Endothelial cell (in vitro differentiated cells): ENCODE data around the gene SGPP2. TPM values are rescaled to one million over a fixed set of nuclear protein-coding genes. Genes with fewer than 3 reads are reported as not detected.
A peak's percentile ranks its signal among the peaks of the same experiment; 100 is the strongest.

Experiments
- DNase-seq: peaks from one replicate; pipeline ENCODE4 v3.0.0; 2021; ENCODE audit warnings: low spot score
- H3K27ac Mint-ChIP-seq: one replicate; pipeline ENCODE4 v1.8.0; 2021; ENCODE audit warnings: mixed read lengths, inconsistent platforms; ENCODE audit not compliant: unreplicated experiment
- H3K27me3 Mint-ChIP-seq: one replicate; pipeline ENCODE4 v1.8.0; 2021; ENCODE audit warnings: mild to moderate bottlenecking, moderate library complexity, mixed read lengths, inconsistent platforms; ENCODE audit not compliant: unreplicated experiment
- H3K36me3 Mint-ChIP-seq: one replicate; pipeline ENCODE4 v1.8.0; 2021; ENCODE audit warnings: mild to moderate bottlenecking, low read depth, mixed read lengths, inconsistent platforms; ENCODE audit not compliant: unreplicated experiment
- H3K4me1 Mint-ChIP-seq: one replicate; pipeline ENCODE4 v1.8.0; 2021; ENCODE audit warnings: mild to moderate bottlenecking, mixed read lengths, inconsistent platforms; ENCODE audit not compliant: unreplicated experiment
- H3K4me3 Mint-ChIP-seq: one replicate; pipeline ENCODE4 v1.8.0; 2021; ENCODE audit warnings: mild to moderate bottlenecking, mixed read lengths, inconsistent platforms; ENCODE audit not compliant: unreplicated experiment
- H3K9me3 Mint-ChIP-seq: one replicate; pipeline ENCODE4 v1.8.0; 2021; ENCODE audit warnings: mixed read lengths, inconsistent platforms; ENCODE audit not compliant: unreplicated experiment
- total RNA-seq: library from RNA; stranded (reverse); fragmentation: NEBNext Ultra II Directional; extraction: Animal tissue kit (Norgen Biotek cat#: 25700); gene quantifications from one replicate; pipeline ENCODE4 v1.2.1, GENCODE V29; 2021; ENCODE audit not compliant: unreplicated experiment
- TF ChIP-seq, protein P1 (sequence below): fragments of 200-600 bp; sonication (generic); IDR thresholded peaks from one replicate; pipeline ENCODE4 v1.5.0; 2021; ENCODE audit warnings: antibody characterized with exemption; ENCODE audit not compliant: unreplicated experiment

SGPP2 gene
- total RNA-seq, 1 donor from 2014 or later = not detected

DNA sequence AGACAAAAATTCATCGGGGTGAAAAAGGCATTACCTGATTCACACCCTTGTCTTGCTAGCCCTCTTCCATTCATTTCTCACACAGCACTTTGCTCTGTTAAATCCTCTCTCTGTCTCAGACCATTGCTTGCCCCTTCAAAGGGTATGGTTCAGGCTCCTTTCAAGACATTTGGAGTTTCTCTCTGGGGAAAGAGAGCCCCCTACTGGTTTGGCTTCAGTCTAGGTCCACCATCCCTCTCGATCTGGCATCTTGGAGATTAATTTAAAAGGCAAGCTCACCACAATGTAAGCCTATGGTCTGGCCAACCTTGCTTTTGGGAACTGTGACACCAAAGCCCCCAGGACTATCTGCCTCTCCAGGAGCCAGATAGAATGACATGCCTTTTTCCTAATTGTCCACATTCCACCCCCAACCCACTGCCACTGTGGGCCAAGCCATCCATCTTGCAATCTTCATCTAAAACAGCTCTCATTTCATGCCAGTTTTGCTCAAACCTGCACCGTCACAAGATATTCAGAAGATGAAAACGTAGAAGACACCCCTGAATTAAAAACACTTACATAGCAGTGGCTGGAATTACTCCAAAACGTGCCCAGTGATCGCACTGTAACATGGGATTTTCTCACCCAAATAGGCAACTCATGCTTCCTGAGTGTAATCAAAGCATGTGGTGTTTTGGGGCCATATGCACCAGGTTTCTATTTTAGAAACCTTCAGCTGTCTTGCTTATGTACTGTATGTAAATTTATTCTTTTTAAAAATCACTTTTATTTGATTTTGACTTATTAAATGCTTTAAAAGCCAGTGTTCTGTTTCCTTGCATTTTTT, 137.7 kb downstream of the SGPP2 start:
- no peaks in the 10 kb centered on the region for H3K4me1 Mint-ChIP-seq
- TF ChIP-seq, protein P1, sequence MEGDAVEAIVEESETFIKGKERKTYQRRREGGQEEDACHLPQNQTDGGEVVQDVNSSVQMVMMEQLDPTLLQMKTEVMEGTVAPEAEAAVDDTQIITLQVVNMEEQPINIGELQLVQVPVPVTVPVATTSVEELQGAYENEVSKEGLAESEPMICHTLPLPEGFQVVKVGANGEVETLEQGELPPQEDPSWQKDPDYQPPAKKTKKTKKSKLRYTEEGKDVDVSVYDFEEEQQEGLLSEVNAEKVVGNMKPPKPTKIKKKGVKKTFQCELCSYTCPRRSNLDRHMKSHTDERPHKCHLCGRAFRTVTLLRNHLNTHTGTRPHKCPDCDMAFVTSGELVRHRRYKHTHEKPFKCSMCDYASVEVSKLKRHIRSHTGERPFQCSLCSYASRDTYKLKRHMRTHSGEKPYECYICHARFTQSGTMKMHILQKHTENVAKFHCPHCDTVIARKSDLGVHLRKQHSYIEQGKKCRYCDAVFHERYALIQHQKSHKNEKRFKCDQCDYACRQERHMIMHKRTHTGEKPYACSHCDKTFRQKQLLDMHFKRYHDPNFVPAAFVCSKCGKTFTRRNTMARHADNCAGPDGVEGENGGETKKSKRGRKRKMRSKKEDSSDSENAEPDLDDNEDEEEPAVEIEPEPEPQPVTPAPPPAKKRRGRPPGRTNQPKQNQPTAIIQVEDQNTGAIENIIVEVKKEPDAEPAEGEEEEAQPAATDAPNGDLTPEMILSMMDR = peak; percentile 66
- H3K27ac Mint-ChIP-seq = no peak overlapping the region
- H3K27me3 Mint-ChIP-seq = peaks cover 3% of the 10 kb centered on the region
- no peak overlapping the region for H3K4me3 Mint-ChIP-seq
- no peaks in the 10 kb centered on the region for H3K9me3 Mint-ChIP-seq
- peak; percentile 70 for DNase-seq
- no peaks in the 10 kb centered on the region for H3K36me3 Mint-ChIP-seq

DNA sequence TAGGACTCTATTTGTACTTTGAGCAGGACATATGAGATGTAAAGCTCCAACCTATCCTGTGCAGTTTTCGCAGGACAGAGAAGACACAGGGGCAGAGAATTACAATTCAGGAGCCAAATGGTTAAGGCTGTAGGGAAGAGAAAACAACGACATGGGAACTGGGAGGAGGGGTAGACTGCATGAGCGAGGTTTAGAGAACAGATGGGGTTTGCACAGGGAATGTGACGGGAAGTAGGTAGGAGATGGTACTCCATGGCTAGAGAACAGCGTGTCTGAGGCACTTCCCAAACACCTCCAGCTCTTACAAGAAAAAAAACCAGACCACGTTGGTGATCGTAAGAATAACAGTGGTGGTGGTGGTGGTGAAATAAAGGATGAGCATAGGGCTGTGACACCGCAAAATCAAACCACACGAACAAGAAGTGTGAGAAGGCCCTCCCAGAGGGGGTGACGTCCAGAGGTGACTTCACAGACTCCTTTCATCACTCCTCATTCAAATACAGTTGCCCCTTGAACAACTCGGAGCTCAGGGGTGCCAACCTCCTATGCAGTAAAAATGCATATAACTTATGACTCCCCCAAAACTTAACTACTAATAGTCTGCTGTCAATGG, 138.9 kb downstream of the SGPP2 start:
- Mint-ChIP-seq H3K36me3 (no peaks in the 10 kb centered on the region), H3K27ac (no peak overlapping the region), H3K4me3 (no peak overlapping the region), H3K9me3 (no peaks in the 10 kb centered on the region), H3K4me1 (no peaks in the 10 kb centered on the region), H3K27me3 (peaks cover 3% of the 10 kb centered on the region)
- TF ChIP-seq, protein P1 = no peak
- no peak for DNase-seq

DNA sequence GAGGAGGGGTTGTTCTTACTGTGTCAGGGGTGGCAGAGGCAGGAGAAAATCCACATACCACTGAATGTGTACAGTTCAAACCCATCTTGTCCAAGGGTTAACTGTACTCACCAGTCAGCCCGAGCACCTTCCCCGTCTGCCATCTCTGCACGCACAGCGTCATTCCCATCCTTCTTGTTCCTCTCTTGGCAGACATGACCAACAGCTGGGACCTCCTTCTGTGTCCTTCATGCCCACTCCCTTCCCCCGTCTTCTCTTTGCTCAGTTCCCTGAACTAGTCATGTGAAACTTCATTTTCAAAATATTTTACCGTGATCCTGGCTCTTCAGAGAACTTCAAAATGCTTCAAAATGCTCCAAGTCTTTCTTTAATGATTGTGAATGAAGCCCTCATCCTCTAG, 139.6 kb downstream of the SGPP2 start:
- Mint-ChIP-seq H3K36me3 (no peaks in the 10 kb centered on the region), H3K9me3 (no peaks in the 10 kb centered on the region), H3K4me1 (no peaks in the 10 kb centered on the region), H3K4me3 (no peak overlapping the region), H3K27me3 (peaks cover 3% of the 10 kb centered on the region), H3K27ac (no peak overlapping the region)
- DNase-seq = no peak
- TF ChIP-seq, protein P1 = no peak

DNA sequence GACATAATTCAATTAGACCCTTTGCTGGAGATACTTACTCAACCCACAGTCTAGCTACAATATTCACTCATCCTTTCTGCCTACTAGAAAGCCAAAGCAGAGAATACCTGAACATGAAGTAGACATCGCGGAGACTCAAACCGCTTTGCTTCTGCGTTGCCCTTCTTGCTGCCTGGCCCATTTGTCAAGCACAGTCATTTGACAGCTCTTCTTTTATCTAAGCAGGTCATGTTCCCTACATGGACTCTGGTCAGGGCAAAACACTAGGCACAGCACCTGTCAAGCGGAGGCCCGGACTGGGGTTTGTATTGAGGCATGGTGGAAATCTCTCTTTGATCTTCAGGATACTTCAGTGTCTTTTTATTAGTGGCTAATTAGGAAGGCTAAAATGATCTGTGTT, 141.9 kb downstream of the SGPP2 start:
- TF ChIP-seq, protein P1 = no peak
- H3K36me3 Mint-ChIP-seq = no peaks in the 10 kb centered on the region
- no peaks in the 10 kb centered on the region for H3K4me1 Mint-ChIP-seq
- peaks cover 3% of the 10 kb centered on the region for H3K27me3 Mint-ChIP-seq
- no peaks in the 10 kb centered on the region for H3K9me3 Mint-ChIP-seq
- H3K4me3 Mint-ChIP-seq = no peak overlapping the region
- H3K27ac Mint-ChIP-seq = no peak overlapping the region
- DNase-seq = no peak

DNA sequence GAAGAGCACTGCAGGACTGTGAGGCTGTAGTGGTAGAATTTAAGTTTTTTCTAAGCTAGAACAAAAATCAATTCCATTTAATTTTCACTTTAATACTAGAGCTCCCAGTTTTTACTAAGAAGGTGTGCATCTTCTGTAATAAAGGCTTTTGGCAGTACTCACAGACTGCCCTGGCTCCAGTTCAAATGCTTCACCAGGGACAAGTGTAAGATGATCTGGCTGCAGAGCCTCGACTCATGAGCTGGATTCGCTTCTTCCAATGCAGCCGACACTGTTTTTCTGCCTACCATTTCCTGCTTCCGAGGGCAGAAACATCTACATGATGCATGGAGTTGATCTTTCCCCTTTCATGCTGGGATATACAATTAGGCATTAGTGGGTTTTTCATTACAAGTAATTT, 144.5 kb downstream of the SGPP2 start:
- TF ChIP-seq, protein P1 = no peak
- no peak for DNase-seq
- Mint-ChIP-seq H3K4me3 (no peak overlapping the region), H3K27ac (no peak overlapping the region), H3K9me3 (no peaks in the 10 kb centered on the region), H3K27me3 (peaks cover 3% of the 10 kb centered on the region), H3K4me1 (no peaks in the 10 kb centered on the region), H3K36me3 (no peaks in the 10 kb centered on the region)
